ENCODE data around the gene ZNF385B. TPM values are rescaled to one million over a fixed set of nuclear protein-coding genes. Genes with fewer than 3 reads are reported as not detected.

Gene ZNF385B
- total and polyA plus RNA-seq, 2 donors (not counting 1 experiment from before 2014, with no cell fraction given): not detected

- Mint-ChIP-seq H3K9me3 (ENCODE audit: insufficient read depth) (no peaks in the 10 kb centered on the region), H3K27ac (no peak overlapping the region), H3K4me1 (no peaks in the 10 kb centered on the region), H3K4me3 (no peak overlapping the region), H3K27me3 (no peaks in the 10 kb centered on the region)
- no peak for DNase-seq
- H3K4me1 ChIP-seq (ENCODE audit: control insufficient read depth in 2 of 2, insufficient read depth in 2 of 2, low read length in 2 of 2): no peaks in the 10 kb centered on the region
- H3K4me2 ChIP-seq (replicated peaks; ENCODE audit: low read depth, low read length, poor library complexity, severe bottlenecking): no peak overlapping the region
- POLR2A ChIA-PET: no interaction called here
- H2AFZ ChIP-seq (ENCODE audit: insufficient read depth, low read depth, low read length, poor library complexity, severe bottlenecking): no peak overlapping the region
- intact Hi-C loops (cut with micrococcal nuclease): no loop called here
- H3K27me3 ChIP-seq (replicated peaks in 1 of 4; ENCODE audit: control extremely low read depth in 1 of 4, control insufficient read depth in 3 of 4, insufficient read depth in 4 of 4, low read length in 3 of 4): no peaks in the 10 kb centered on the region
- WGBS (ENCODE audit: insufficient coverage): 100% methylated on average over 1 of the region's 1 CpG
- CTCF ChIA-PET: no interaction called here
- no peak overlapping the region for H3K4me3 ChIP-seq (ENCODE audit: control extremely low read depth in 1 of 5, extremely low read depth in 1 of 5, insufficient read depth in 1 of 5, low read depth in 2 of 5, low read length in 4 of 5)
- no peak for ATAC-seq (ENCODE audit: low read depth)
- no peak overlapping the region for H3K9ac ChIP-seq (ENCODE audit: low read length)
- TF ChIP-seq CTCF (IDR thresholded peaks at IDR 0.05) (no peak), EZH2 (IDR thresholded peaks at IDR 0.05; ENCODE audit: borderline replicate concordance, insufficient read depth, low read depth, low read length, poor library complexity, severe bottlenecking) (no peak)
- no peaks in the 10 kb centered on the region for H3K9me3 ChIP-seq (ENCODE audit: control extremely low read depth in 1 of 3, control insufficient read depth in 2 of 3, insufficient read depth in 1 of 3, low read length in 2 of 3)
- no peaks in the 10 kb centered on the region for H4K20me1 ChIP-seq (ENCODE audit: control insufficient read depth, insufficient read depth, low read length, poor library complexity, severe bottlenecking)
- no peaks in the 10 kb centered on the region for H3K79me2 ChIP-seq (ENCODE audit: control insufficient read depth, insufficient read depth, low read length)
- no peaks in the 10 kb centered on the region for H3K36me3 ChIP-seq (replicated peaks in 1 of 2; ENCODE audit: control extremely low read depth in 1 of 2, control insufficient read depth in 1 of 2, extremely low read depth in 1 of 2, insufficient read depth in 2 of 2, low read length in 1 of 2)
- no peak overlapping the region for H3K27ac ChIP-seq (ENCODE audit: low read length in 2 of 2)
Observed at GRCh38 chr2:179817181-179817841, 44.1 kb downstream of the ZNF385B start.

- H3K36me3 ChIP-seq (replicated peaks in 1 of 2; ENCODE audit: control extremely low read depth in 1 of 2, control insufficient read depth in 1 of 2, extremely low read depth in 1 of 2, insufficient read depth in 2 of 2, low read length in 1 of 2): no peaks in the 10 kb centered on the region
- intact Hi-C loops (cut with micrococcal nuclease): no loop called here
- no peaks in the 10 kb centered on the region for H3K27me3 ChIP-seq (replicated peaks in 1 of 4; ENCODE audit: control extremely low read depth in 1 of 4, control insufficient read depth in 3 of 4, insufficient read depth in 4 of 4, low read length in 3 of 4)
- no peak for TF ChIP-seq CTCF (IDR thresholded peaks at IDR 0.05)
- no peak for TF ChIP-seq EZH2 (IDR thresholded peaks at IDR 0.05; ENCODE audit: borderline replicate concordance, insufficient read depth, low read depth, low read length, poor library complexity, severe bottlenecking)
- H3K4me3 Mint-ChIP-seq: no peak overlapping the region
- H3K9ac ChIP-seq (ENCODE audit: low read length): no peak overlapping the region
- ATAC-seq (ENCODE audit: low read depth) (no peak), DNase-seq (no peak)
- no peak overlapping the region for H2AFZ ChIP-seq (ENCODE audit: insufficient read depth, low read depth, low read length, poor library complexity, severe bottlenecking)
- no peaks in the 10 kb centered on the region for H4K20me1 ChIP-seq (ENCODE audit: control insufficient read depth, insufficient read depth, low read length, poor library complexity, severe bottlenecking)
- no peaks in the 10 kb centered on the region for H3K4me1 ChIP-seq (ENCODE audit: control insufficient read depth in 2 of 2, insufficient read depth in 2 of 2, low read length in 2 of 2)
- POLR2A ChIA-PET: no interaction called here
- CTCF ChIA-PET: no interaction called here
- H3K4me1 Mint-ChIP-seq: no peaks in the 10 kb centered on the region
- 100% methylated on average over 2 of the region's 5 CpGs for WGBS (ENCODE audit: insufficient coverage)
- no peaks in the 10 kb centered on the region for H3K79me2 ChIP-seq (ENCODE audit: control insufficient read depth, insufficient read depth, low read length)
- no peak overlapping the region for H3K4me2 ChIP-seq (replicated peaks; ENCODE audit: low read depth, low read length, poor library complexity, severe bottlenecking)
- H3K27me3 Mint-ChIP-seq: no peaks in the 10 kb centered on the region
- H3K27ac Mint-ChIP-seq: no peak overlapping the region
- H3K4me3 ChIP-seq (ENCODE audit: control extremely low read depth in 1 of 5, extremely low read depth in 1 of 5, insufficient read depth in 1 of 5, low read depth in 2 of 5, low read length in 4 of 5): no peak overlapping the region
- H3K9me3 ChIP-seq (ENCODE audit: control extremely low read depth in 1 of 3, control insufficient read depth in 2 of 3, insufficient read depth in 1 of 3, low read length in 2 of 3): no peaks in the 10 kb centered on the region
- peaks cover 3% of the 10 kb centered on the region for H3K9me3 Mint-ChIP-seq (ENCODE audit: insufficient read depth)
- no peak overlapping the region for H3K27ac ChIP-seq (ENCODE audit: low read length in 2 of 2)
Observed at GRCh38 chr2:179814050-179814449, 47.4 kb downstream of the ZNF385B start.

All from B cell (primary cell).